Measurements from ENCODE around the gene SMARCE1.

The SMARCE1 gene

GRCh38 chr17:40647624-40648383 lies at the start of gene SMARCE1:
Gene SMARCE1 (minus strand): TSS chr17:40647818. CDS start chr17:40645802, 2,016 bp downstream.
- DNase-seq (ENCODE audit: low spot score): peak; percentile 83
- in situ Hi-C loops (cut with MboI; ENCODE audit: low sequenced_read_pairs, unreplicated experiment): no loop called here
- TF ChIP-seq CTCF (IDR thresholded peaks at IDR 0.05; ENCODE audit: borderline replicate concordance, control extremely low read depth, extremely low read depth, insufficient read depth, missing control alignments): no peak

- TF ChIP-seq CTCF (IDR thresholded peaks at IDR 0.05; ENCODE audit: borderline replicate concordance, control extremely low read depth, extremely low read depth, insufficient read depth, missing control alignments): no peak
- DNase-seq (ENCODE audit: low spot score): no peak
- in situ Hi-C loops (cut with MboI; ENCODE audit: low sequenced_read_pairs, unreplicated experiment): no loop called here
Measured at GRCh38 chr17:40697297-40697696, 49.7 kb upstream of the SMARCE1 start.

- in situ Hi-C loops (cut with MboI; ENCODE audit: low sequenced_read_pairs, unreplicated experiment): no loop called here
- DNase-seq (ENCODE audit: low spot score): no peak
- no peak for TF ChIP-seq CTCF (IDR thresholded peaks at IDR 0.05; ENCODE audit: borderline replicate concordance, control extremely low read depth, extremely low read depth, insufficient read depth, missing control alignments)
Measured at GRCh38 chr17:40696651-40697072, 49.0 kb upstream of the SMARCE1 start.

- DNase-seq (ENCODE audit: low spot score): no peak
- in situ Hi-C loops (cut with MboI; ENCODE audit: low sequenced_read_pairs, unreplicated experiment): no loop called here
- TF ChIP-seq CTCF (IDR thresholded peaks at IDR 0.05; ENCODE audit: borderline replicate concordance, control extremely low read depth, extremely low read depth, insufficient read depth, missing control alignments): no peak
Measured at GRCh38 chr17:40695874-40696472, 48.4 kb upstream of the SMARCE1 start.

- in situ Hi-C loops (cut with MboI; ENCODE audit: low sequenced_read_pairs, unreplicated experiment): no loop called here
- no peak for DNase-seq (ENCODE audit: low spot score)
- no peak for TF ChIP-seq CTCF (IDR thresholded peaks at IDR 0.05; ENCODE audit: borderline replicate concordance, control extremely low read depth, extremely low read depth, insufficient read depth, missing control alignments)
Measured at GRCh38 chr17:40694584-40694983, 47.0 kb upstream of the SMARCE1 start.

GRCh38 chr17:40687106-40687505 lies 39.5 kb upstream of the SMARCE1 start:
- no peak for DNase-seq (ENCODE audit: low spot score)
- in situ Hi-C loops (cut with MboI; ENCODE audit: low sequenced_read_pairs, unreplicated experiment): no loop called here
- no peak for TF ChIP-seq CTCF (IDR thresholded peaks at IDR 0.05; ENCODE audit: borderline replicate concordance, control extremely low read depth, extremely low read depth, insufficient read depth, missing control alignments)
